Measurements from ENCODE around the gene PLPP4.
A peak's percentile ranks its signal among the peaks of the same experiment; 100 is the strongest.

PLPP4 gene

DNA sequence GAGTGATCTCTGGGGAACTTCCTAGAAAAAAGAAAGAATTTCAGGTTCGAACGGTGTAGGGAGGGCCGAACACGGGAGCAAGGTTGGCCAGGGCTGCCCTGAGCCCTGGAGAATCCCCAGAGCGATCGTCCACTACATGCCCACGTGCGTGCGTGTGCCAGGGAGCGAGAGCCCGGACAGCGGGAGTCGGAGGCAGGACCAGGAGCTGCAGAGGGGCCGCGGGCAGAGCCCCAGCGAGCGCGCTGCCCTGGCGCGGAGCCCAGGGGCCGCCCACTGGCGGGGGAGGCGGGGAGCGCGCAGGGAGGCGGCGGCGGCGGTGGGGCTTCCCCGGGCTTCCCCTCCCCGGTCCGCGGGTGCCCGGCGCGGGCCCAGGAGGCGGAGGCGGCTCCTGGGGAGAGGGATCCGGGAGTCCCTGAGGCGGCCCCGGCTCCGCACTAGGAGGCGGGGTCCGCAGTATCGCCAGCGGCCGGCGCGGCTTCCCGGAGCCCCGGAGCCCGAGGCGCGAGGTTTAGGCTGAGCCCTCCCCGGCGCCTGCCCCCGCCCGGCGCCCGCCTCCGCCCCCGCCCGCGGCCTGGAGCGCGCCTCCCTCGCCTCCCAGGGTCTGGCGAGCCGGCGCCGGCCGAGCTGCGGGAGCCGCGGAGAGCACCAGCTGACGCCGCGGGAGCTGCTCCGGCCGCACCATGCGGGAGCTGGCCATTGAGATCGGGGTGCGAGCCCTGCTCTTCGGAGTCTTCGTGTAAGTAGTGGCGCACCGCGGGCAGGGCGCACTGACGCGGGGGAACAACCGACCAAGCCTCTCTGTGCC is at the start of gene PLPP4:
PLPP4 (plus strand) TSS at position 602 of the 805 bp plus-strand sequence; CDS start at position 681, 79 bp downstream.
- FAIRE-seq: no peak
- DNase-seq (ENCODE audit: low spot score): peak; percentile 83

GRCh38 chr10:120409816-120410215 is 47.2 kb upstream of the PLPP4 start:
- DNase-seq (ENCODE audit: low spot score) (no peak), FAIRE-seq (no peak)

DNA sequence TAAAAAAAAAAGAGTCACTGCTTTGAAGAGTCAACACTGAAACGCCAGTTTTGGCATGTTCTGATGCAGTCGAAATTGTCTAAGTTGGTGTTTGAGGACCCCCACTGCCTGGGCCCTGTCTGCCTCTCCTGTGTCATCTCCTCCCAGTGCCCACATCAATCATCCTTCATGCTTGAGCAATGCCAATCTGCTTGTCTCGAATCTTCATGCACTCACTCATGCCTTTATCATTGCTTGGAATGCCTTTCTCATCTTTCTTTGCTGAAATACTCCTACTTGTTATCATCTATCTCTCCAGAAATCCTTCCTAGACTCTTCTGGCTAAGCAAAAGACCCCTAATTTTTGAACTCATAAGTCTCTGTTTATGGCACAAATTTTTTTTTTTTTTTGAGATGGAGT is 42.1 kb upstream of the PLPP4 start:
- DNase-seq (ENCODE audit: low spot score) (no peak), FAIRE-seq (no peak)

- DNase-seq (ENCODE audit: low spot score) (peak; percentile 72), FAIRE-seq (no peak)
Measured at GRCh38 chr10:120415709-120416330, 41.2 kb upstream of the PLPP4 start.

- DNase-seq (ENCODE audit: low spot score) (no peak), FAIRE-seq (no peak)
Measured at GRCh38 chr10:120420421-120420820, 36.6 kb upstream of the PLPP4 start.

GRCh38 chr10:120421250-120421649 is 35.8 kb upstream of the PLPP4 start:
- DNase-seq (ENCODE audit: low spot score) (no peak), FAIRE-seq (no peak)

- DNase-seq (ENCODE audit: low spot score) (peak; percentile 62), FAIRE-seq (no peak)
Measured at GRCh38 chr10:120422457-120422856, 34.6 kb upstream of the PLPP4 start.

GRCh38 chr10:120423431-120424197 is 33.4 kb upstream of the PLPP4 start:
- DNase-seq (ENCODE audit: low spot score) (peak; percentile 62), FAIRE-seq (no peak)

- no peak for FAIRE-seq
- peak; percentile 32 for DNase-seq (ENCODE audit: low spot score)
Measured at GRCh38 chr10:120424198-120424464, 32.9 kb upstream of the PLPP4 start.

- FAIRE-seq (no peak), DNase-seq (ENCODE audit: low spot score) (no peak)
Measured at GRCh38 chr10:120426306-120426705, 30.7 kb upstream of the PLPP4 start.

GRCh38 chr10:120428754-120429153 is 28.3 kb upstream of the PLPP4 start:
- FAIRE-seq: no peak
- no peak for DNase-seq (ENCODE audit: low spot score)

DNA sequence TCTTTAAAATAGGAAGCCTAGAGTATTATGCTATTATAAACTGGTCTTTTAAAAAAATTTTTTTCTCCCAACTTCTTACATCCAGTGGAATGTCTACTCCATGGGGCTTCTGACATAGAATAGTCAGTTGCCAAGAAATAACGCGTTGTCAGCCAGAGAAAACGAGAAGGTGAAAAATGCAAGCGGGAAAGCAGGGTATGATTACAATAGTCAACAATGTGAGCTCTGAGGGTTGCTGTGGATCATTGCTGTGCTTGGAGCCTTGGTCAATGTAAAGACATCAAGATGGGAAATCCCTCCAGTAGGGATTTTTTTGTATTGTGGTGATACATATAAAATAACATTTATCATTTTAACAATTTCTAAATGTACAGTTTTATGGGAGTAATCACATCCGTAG is 27.6 kb upstream of the PLPP4 start:
- FAIRE-seq: no peak
- no peak for DNase-seq (ENCODE audit: low spot score)

GRCh38 chr10:120431251-120431651 is 25.8 kb upstream of the PLPP4 start:
- no peak for DNase-seq (ENCODE audit: low spot score)
- FAIRE-seq: no peak

GRCh38 chr10:120432209-120432608 is 24.8 kb upstream of the PLPP4 start:
- DNase-seq (ENCODE audit: low spot score) (no peak), FAIRE-seq (no peak)

DNA sequence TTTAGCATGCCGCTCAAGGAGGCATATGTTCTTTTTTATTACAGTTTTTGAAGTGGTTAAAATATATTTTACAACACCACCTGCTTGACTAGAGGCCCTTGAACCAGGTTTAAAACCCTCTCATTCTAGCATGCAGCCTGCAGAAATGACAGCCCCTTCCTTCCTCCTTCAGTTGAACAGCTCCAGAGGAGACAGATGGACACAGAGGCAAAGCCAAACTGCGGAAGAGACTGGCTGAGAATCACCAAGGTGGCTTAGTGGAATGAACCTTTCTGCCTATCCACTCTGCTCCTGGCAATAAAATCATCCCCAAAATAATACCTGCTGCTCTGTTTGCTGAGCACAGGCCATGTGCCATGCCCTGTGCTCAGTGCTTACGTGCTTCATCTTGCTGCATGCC is 23.9 kb upstream of the PLPP4 start:
- DNase-seq (ENCODE audit: low spot score) (no peak), FAIRE-seq (no peak)

- no peak for DNase-seq (ENCODE audit: low spot score)
Measured at GRCh38 chr10:120436439-120437112, 20.5 kb upstream of the PLPP4 start.

DNA sequence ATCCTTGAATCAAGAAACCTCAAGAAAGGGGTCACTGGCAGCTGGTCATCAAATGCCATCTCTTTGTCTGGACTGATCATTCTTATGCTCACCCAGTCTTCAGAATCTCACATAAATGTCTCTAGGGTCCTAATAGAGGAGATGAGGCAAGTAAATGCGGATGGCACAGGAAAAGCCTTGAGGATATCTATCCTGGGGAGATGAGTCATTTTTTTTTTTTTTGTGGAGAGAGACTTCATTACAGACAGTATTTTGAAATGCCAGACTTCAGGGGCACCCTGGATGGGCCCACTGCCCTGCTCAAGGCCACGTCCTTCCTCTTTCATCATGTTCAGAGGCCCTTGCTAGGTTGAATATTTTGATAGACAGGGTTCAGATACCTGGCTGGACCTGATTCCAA is 19.5 kb upstream of the PLPP4 start:
- FAIRE-seq (no peak), DNase-seq (ENCODE audit: low spot score) (no peak)

More at GRCh38 chr10:120436439-120437112, 20.5 kb upstream of the PLPP4 start:
- FAIRE-seq: peak; percentile 46

DNA sequence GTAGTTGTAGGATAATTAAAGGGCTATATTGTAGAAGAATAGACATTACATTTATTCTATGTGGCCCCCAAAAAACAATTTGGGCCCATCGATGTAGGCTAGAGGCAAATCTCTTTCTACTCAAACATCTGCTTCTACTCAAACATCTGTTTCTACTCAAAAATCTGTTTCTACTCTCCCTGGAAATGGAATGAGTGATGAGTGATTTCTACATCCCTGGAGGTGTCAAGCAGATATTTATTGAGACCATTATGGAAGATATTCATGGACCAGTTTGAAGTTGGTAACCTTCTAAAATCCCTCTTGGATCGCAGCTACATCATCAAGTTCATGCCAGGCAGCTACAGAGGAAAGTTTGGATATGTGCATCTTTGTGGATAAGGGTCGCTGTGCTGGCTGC is 5.1 kb upstream of the PLPP4 start:
- no peak for DNase-seq (ENCODE audit: low spot score)
- FAIRE-seq: no peak

GRCh38 chr10:120453319-120453718 is 3.7 kb upstream of the PLPP4 start:
- DNase-seq (ENCODE audit: low spot score) (no peak), FAIRE-seq (no peak)

- no peak for FAIRE-seq
- no peak for DNase-seq (ENCODE audit: low spot score)
Measured at GRCh38 chr10:120453886-120454285, 3.1 kb upstream of the PLPP4 start.

DNA sequence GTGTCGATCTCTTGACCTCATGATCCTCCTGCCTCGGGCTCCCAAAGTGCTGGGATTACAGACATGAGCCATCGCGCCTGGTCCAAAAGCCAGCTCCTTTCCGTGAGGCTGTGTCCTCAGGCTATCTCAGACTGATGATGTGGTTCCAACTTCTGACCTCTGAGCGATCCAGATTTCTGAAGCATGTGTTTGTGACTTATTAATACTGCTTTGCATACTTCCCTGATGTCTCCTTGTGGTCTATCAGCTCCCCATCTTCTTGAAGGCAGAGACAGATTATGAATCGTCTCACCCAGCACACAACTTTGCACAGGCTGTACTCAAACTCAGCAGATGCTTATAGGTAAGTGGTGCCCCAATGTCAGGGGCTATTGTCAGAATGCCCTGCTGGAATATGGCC is 2.0 kb upstream of the PLPP4 start:
- DNase-seq (ENCODE audit: low spot score) (no peak), FAIRE-seq (no peak)

DNA sequence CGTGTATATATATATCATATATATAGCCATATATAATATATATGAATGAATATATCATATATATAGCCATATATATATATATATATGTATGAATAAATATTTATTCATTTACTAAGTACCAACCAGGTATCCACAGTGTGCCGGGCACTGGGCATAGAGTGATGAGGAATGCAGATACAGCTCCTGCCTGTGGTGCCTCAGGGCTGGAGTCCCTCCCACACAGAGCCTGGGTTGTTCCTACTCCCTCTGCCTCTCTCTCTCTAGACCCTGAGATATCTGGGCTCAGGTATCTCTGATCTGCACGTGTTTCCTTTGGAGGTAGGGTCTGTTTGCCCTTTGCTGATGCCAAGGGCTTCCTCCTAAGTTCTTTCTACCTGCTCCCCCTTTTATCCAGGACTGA is 1.4 kb upstream of the PLPP4 start:
- FAIRE-seq: no peak

More for the DNA sequence above, 1.4 kb upstream of the PLPP4 start:
- no peak for DNase-seq (ENCODE audit: low spot score)
